Fibroblast of pulmonary artery (primary cell): ENCODE measurements around the gene ANKS1B.

Source experiments
- DNase-seq: peaks from one replicate; pipeline ENCODE4 v3.0.0-alpha.2; 2010; ENCODE audit warnings: low read depth
- H3K4me3 ChIP-seq: replicated peaks from 2 replicates; pipeline ENCODE4 v1.5.1; 2011; ENCODE audit warnings: low read depth, mild to moderate bottlenecking, control low read depth, low read length, moderate library complexity
- CTCF ChIP-seq: IDR thresholded peaks from 2 replicates; pipeline ENCODE4 v1.5.1; 2011; ENCODE audit warnings: mild to moderate bottlenecking, control low read depth, low read length, inconsistent platforms; ENCODE audit errors: missing control alignments

The ANKS1B gene

GRCh38 chr12:98725476-98726247, 1259.1 kb downstream of the ANKS1B start:
- no peak overlapping the region for H3K4me3 ChIP-seq
- DNase-seq: peak; percentile 70
- peak; percentile 63 for TF ChIP-seq CTCF

DNA sequence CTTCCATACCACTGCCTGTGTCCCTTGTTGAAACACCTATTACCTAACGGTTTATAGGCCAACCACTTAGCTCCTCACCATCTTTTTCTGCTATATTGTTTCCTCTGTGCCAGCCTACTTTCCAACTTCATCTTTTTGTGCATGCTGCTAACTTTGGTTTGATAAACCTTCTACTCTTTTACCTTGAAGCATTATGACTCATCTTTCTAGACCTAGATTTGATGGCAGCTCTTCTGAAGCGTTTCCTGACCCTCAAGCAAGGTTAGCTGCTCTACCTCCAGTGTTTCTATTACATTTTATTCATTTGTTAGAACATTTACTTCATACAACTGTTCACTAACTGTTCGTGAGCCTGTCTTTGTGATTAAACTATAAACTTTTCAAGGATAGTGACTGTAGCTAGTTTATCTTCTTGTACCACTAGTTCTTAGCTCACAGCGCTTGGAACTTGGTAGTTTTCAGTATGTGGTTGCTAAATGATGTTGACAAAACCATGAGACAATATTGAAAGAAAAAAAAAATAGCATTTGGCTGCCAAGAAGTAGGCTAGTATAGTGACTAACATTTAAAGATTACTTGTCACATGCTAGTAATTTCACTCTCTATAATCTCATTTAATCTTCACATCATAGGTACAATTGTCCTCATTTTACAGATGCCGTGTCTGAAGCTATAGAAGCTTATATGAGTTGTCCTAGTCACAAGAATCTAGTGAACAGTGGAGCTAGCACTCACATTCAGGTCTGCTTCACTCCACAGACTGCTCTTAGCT, 1260.2 kb downstream of the ANKS1B start:
- DNase-seq: no peak
- H3K4me3 ChIP-seq: no peak overlapping the region
- no peak for TF ChIP-seq CTCF

DNA sequence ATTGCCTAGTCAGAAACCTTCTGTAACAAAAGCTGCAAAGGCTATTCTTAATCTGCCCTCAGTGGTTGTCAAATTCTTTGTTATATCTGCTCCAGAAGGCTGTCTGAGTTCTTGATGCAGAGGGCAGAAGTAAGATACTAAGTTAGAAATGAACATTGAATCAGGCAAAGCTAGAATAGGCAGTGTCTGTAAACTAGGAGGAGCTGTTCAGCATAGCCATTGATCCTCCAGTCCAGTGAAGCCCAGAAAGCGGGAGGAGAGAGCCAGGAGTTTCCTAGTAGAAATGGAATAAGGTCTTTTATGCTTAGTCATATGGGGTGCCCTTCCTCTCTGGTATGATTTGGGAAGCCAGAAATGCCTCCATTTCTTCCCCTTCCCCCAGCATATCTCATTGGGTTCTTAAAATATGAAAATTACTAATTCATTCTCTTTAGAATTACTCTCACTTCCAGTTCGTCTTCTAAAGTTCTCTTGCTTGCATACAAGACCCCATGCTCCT, 1263.5 kb downstream of the ANKS1B start:
- no peak for DNase-seq
- H3K4me3 ChIP-seq: no peak overlapping the region
- no peak for TF ChIP-seq CTCF

DNA sequence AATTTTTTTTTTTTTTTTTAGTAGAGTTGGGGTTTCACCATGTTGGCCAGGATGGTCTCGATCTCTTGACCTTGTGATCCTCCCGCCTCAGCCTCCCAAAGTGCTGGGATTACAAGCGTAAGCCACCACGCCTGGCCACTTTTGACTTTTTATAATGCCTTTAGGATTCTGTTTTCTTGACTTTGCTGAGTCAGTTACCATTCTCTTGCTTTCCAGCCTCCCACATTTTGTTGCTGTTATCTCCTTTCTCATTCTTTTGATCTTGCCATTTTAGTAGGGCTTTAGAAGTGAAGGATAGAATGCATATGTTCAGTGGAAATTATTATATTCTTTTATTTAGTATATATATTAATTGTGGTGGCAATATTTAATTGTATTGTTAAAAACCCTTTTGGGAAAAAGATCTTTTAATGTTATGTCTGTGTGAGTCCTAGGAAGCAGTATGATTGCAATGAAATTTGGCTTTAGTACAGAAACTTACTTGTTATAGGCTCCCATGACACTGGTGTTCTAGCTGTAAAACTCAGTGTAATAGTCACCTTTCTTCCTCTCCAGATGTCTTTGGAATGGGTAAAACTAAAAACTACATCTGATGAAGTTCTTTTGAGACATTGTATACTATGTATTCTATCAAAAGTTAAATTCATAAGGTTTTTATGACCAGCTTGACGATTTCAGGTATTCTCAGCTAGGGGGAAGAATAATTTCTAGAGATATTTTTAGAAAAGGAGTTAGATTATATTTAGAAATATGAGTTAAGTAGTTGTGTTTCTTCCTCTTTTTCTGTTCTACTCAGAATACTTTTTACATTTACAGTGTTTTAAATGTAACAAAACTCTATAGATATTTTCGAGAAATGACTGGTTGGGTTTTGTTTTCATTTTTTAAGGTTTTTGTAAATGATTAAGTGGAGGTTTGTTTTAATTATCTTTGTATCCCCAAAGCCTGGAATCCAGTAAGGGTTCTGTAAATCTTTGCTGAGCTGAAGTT, 1264.9 kb downstream of the ANKS1B start:
- no peak overlapping the region for H3K4me3 ChIP-seq
- no peak for DNase-seq
- TF ChIP-seq CTCF: no peak

- TF ChIP-seq CTCF: no peak
- no peak for DNase-seq
- H3K4me3 ChIP-seq: no peak overlapping the region
Measured at GRCh38 chr12:98714426-98714825, 1270.3 kb downstream of the ANKS1B start.

DNA sequence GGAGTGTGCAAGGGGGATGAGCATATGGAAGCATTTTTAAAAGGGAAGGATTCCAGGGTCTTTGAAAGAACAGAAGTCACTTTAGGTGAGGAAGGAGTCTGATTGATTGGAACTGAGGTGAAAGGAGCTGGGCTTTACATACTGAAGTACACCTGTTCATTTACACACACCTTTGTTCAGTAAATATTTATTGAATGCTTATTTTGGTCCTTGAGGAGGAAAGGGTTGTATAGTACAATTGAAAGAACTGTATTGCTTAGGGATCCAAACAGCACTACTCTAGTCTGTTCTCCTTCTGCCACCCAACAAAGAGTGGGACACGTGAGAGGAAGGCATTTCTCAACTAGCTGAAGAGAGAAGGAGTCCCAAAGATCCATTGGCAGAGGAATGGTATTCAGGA, 1275.7 kb downstream of the ANKS1B start:
- no peak overlapping the region for H3K4me3 ChIP-seq
- TF ChIP-seq CTCF: no peak
- DNase-seq: no peak
